ENCODE measurements around the gene FIBCD1.

The FIBCD1 gene

GRCh38 chr9:130911254-130912049, 27.6 kb downstream of the FIBCD1 start:
- in situ Hi-C loops (cut with MboI; ENCODE audit: low sequenced_read_pairs): loop anchor here (25.0 kb wide), 1 partner anchor 99 kb away; no protein-coding TSS in a partner anchor

DNA sequence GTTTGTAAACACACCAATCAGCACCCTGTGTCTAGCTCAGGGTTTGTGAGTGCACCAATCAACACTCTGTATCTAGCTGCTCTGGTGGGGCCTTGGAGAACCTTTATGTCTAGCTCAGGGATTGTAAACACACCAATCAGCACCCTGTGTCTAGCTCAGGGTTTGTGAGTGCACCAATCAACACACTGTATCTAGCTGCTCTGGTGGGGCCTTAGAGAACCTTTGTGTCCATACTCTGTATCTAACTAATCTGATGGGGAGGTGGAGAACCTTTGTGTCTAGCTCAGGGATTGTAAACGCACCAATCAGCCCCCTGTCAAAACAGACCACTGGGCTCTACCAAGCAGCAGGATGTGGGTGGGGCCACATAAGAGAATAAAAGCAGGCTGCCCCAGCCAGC, 28.4 kb downstream of the FIBCD1 start:
- in situ Hi-C loops (cut with MboI; ENCODE audit: low sequenced_read_pairs): loop anchor here (25.0 kb wide), 1 partner anchor 98 kb away; no protein-coding TSS in a partner anchor

DNA sequence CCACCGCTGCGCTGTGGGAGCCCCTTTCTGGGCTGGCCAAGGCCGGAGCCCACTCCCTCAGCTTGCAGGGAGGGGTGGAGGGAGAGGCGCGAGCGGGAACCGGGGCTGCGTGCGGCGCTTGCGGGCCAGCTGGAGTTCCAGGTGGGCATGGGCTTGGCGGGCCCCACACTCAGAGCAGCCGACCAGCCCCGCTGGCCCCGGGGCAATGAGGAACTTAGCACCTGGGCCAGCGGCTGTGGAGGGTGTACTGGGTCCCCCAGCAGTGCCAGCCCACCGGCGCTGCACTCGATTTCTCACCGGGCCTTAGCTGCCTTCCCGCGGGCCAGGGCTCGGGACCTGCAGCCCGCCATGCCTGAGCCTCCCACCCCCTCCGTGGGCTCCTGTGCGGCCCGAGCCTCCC, 29.0 kb downstream of the FIBCD1 start:
- in situ Hi-C loops (cut with MboI; ENCODE audit: low sequenced_read_pairs): loop anchor here (25.0 kb wide), 1 partner anchor 98 kb away; no protein-coding TSS in a partner anchor

DNA sequence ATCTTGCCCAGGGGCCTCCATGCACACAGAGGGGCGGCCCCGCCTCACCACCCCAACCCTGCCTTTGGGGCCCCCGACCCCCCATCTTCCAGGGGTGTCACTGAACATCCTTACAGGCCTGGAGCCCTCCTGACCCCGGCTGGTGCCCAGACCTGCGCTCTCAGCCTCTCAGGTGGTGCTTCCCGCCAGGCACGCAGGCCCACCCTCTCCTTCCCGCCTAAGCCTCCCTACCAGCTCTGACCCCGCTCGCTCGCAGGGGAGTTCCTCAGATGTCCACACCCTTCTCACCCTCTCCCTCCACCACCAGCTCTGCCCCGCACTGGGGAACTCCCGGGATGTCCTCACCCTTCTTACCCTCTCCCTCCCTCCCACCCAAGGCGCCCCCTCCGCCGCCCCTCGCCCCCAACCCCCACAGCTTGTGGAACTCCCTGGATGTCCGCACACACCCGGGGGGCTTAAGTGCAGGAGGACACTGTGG, 30.1 kb downstream of the FIBCD1 start:
- in situ Hi-C loops (cut with MboI; ENCODE audit: low sequenced_read_pairs): loop anchor here (25.0 kb wide), 1 partner anchor 97 kb away; no protein-coding TSS in a partner anchor

GRCh38 chr9:130908146-130908877, 30.7 kb downstream of the FIBCD1 start:
- in situ Hi-C loops (cut with MboI; ENCODE audit: low sequenced_read_pairs): loop anchor here (25.0 kb wide), 1 partner anchor 96 kb away; no protein-coding TSS in a partner anchor

DNA sequence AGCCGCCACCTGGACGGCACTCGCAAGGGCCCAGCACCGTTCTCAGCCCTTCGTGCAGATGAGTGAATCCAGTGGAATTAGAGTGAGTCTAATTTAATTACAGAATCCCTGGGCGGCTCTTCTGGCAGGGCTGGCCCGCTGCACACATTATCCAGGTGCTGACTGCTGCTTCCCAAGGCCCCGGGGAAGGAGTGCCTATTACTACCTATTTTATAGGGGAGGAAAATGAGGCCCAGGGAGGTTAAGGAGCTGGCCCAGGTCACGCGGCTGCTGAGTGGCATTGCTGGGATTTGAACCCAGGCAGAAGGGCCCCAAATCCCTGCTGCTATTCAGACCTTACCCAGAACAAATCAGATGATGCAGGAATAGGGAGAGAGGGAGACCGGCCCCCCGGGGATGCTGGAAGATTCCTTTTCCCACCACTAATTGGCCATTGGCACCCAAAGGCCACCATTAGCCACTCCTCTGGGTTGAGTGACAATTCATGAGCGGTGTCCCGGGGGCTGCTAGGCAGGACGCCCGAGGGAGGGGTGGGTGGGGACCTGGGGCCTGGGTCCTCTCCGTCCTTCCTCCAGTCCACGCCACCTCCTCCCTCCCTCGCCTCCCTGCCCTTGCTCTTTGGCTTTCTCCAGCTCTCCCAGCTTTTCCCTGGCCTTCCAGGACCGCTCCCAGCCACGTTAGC, 32.2 kb downstream of the FIBCD1 start:
- in situ Hi-C loops (cut with MboI; ENCODE audit: low sequenced_read_pairs): loop anchor here (25.0 kb wide), 1 partner anchor 95 kb away; no protein-coding TSS in a partner anchor

GRCh38 chr9:130905902-130906734, 32.9 kb downstream of the FIBCD1 start:
- in situ Hi-C loops (cut with MboI; ENCODE audit: low sequenced_read_pairs): loop anchor here (25.0 kb wide), 1 partner anchor 94 kb away; no protein-coding TSS in a partner anchor

DNA sequence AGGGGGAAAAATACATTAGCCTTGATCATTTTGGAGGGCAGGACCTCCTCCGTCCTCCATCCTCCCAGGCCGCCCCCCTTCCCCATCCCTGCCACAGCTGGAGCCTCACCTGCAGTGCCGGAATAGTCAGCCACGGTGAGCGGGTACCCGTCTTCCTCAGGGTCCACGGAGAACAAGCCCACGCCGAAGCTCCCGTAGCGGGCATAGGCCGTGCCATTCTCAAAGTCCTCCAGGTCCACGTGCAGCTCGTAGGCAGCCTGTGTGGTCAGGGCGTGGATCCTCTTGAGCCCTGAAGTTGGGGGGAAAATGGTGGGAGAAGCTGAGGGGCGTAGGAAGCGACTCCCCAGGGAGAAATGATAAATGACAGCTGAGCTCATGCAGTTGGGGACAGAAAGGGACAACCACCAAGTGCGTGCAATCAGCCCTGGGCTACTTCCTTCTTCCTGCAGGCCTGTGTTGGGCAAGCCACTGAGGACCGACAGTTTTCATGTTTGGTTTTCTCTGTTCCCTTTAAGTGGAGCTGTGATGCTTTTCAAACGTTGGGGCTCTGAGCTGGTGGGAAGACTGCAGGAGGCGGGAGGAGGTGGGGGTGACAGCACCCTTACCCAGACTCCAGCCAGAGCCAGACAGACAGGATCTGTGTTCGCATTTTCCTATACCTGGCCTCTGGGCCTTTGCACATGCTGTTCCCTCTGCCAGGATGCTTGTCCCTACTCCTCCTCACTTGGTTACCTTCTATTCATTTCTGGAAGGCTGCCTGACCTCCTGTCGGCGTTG, 33.7 kb downstream of the FIBCD1 start:
- in situ Hi-C loops (cut with MboI; ENCODE audit: low sequenced_read_pairs): loop anchor here (25.0 kb wide), 1 partner anchor 93 kb away; no protein-coding TSS in a partner anchor

DNA sequence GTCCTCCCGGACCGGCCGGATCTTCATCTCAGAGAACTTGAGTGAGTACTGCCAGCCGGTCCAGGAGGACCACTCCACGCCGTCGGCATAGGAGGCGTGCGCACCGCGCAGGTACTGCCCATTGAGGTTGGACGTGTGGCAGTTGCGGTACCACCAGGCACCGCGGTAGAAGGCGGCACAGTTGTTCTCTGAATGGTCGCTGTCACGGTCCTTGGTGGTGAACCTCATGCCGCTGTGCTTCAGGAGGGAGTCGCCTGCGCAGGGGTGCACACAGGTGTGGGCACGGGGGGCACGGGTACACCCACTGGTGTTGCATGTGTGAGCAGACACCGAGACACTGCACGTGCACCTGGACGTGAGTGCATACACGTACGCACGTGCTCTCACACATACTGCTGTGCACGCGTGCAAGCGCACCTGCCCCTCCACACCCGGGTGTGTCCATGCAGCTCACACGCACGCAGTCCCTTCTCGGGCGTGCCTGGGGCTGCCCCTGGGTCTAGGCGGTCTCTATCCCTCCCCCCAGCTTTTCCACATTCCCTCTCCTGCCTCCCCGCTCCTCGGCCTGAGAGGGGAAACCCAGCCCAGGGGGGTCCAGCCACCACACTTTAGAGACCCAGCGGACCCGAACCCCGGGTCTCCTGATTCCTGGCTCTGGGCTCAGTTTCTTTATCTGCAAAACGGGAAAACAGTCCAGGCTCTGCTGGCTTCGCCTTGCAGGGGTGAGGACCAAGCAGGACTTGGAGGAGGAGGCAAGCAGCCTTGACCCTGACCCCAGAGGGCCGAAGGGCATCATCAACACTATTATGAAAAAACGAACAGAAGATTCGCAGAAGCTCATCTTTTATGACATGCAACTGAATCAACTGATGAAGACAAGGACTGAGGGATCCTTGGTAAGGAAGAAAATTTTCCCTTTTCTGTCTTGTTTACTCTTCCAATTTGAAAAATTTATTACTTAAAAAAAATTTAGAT, 34.7 kb downstream of the FIBCD1 start:
- in situ Hi-C loops (cut with MboI; ENCODE audit: low sequenced_read_pairs): loop anchor here (25.0 kb wide), 1 partner anchor 92 kb away; no protein-coding TSS in a partner anchor

DNA sequence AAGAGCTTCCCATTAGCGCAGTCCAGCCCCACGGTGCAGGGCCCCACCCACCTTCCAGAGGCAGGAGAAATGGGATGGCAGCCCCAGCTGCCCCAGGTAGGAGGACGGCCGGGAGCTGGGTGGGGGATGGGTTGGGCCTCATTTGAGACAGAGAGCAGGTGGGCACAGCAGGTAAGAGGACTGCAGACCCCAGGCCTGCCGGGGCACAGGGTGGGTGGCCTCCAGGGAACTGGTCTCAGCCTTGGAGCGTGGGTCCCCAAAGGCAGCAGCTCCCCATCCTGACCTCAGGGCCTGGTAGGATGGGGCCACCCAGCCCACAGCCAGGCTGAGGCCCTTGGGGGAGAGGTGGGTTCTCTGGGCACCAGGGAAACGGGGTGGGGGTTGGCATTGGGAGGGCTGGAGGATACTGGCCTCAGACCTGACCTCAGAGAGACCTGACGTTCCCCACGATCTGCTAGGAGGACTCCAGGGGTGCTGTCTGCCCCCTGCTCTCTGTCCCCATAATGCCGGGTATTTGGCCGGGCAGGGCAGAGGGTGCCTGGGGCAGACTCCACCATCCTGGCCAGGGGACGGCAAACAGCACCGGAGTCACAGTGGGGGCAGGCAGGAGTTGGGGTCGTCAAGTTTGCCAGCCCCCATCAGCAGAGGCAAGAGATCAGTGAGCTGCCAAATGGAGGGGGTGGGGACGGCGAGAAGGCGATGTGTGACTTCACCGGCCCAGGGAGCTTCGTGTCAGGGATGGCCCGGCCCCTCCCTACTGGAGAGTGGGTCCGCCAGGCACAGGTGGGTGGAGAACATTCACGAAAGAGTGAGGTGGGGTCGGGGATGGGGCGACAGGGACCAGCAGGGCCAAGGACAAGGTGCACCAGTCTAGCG, 35.6 kb downstream of the FIBCD1 start:
- in situ Hi-C loops (cut with MboI; ENCODE audit: low sequenced_read_pairs): loop anchor here (25.0 kb wide), 1 partner anchor 91 kb away; no protein-coding TSS in a partner anchor

DNA sequence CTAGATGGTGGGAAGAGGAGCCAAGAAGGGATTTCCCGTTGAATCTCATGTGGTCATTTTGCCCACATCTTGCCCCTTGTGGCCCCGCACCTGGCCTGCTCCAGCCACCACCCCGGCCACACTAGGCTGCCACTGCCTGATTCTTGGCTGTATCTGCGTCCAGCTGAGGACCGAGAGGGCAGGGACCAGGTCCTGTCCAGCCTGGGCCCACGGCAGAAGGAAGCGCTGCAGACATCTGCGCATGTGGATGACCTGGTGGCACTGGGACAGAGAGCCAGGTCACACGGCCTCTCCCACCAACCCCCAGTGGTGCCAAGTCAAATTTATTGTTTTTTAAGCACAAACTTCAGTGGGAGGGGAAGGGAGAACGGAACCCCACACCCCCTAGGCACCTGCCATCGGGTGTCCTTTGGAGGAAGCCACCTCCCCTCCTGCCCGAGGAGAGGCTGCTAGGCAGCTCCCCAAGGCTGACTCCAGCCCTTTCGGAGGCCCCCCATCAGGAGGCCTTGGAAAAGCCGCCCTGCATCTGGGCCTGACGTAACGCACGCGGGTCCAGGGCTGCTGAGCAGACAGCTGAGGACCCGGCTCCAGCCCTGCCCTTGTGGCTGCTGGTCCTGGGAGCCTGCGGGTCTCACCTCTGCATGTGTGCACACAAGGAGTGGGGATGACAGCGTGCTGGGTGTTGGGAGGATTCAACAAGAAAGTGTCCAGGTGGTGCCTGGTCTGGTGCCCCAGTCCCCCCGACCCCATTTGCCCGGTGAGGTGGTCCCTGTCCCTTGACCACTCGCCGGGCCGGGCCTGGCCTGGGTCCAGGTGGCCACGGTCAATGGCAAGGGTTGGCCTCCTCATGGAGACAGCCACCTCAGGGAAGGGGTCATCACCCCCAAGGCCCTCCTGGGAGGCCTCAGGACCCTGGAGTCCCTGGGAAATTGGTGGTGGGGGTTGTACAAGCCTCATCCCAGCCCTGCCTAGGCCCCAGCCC, 36.6 kb downstream of the FIBCD1 start:
- in situ Hi-C loops (cut with MboI; ENCODE audit: low sequenced_read_pairs): loop anchor here (25.0 kb wide), 1 partner anchor 90 kb away; no protein-coding TSS in a partner anchor

GRCh38 chr9:130901498-130902203, 37.4 kb downstream of the FIBCD1 start:
- in situ Hi-C loops (cut with MboI; ENCODE audit: low sequenced_read_pairs): loop anchor here (25.0 kb wide), 1 partner anchor 89 kb away; no protein-coding TSS in a partner anchor

DNA sequence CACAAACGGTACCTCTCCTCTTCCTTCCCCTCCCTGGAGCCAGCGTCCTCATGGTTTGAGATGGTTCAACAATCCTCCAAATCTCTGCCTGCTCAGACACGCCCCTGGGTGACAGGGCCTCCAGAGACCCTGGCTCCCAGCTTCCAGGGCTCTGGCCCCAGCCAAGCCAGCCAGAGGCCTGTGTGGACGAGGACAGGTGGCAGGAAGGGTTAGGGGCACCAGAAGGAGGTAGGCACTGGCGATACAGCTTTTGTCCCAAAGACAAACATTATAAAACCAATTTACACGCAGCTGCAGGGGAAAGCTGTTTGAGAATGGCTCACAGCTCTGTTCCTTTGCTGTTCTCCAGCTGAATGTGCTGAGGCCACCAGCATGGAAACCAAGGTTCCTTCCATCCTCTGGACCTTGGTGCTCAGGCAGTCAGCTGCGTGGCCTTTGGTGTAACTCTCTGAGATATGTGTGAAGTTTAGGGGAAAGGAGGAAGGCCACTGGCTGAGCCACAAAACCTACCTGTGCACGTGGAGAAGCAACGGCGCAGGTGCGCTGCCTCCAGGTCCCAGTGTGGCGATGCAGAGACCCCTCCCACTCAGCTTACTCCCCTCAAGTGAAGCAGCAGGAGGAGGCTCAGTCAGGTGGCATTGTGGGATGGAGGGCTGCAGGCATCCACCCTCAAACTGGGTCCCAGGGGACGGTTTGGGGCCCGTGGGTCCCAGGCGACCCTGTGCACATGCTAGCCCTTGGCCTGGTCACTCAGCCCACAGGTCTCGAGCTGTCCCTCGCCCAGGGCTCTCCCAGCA, 38.1 kb downstream of the FIBCD1 start:
- in situ Hi-C loops (cut with MboI; ENCODE audit: low sequenced_read_pairs): loop anchor here (25.0 kb wide), 1 partner anchor 89 kb away; no protein-coding TSS in a partner anchor
